Gastroesophageal sphincter (tissue), 3 donors: ENCODE results near the gene ST7.

Experiments used
- POLR2A ChIP-seq, 2 donors: fragments of 450-650 bp; IDR thresholded peaks; one replicate each; pipeline ENCODE4 v1.6.1; 2017; ENCODE audit warnings: antibody characterized with exemption in 2 of 2, mild to moderate bottlenecking in 2 of 2, moderate library complexity in 1 of 2
- TF ChIP-seq, protein P1 (sequence below), 4 experiments: fragments of 200-600 bp in 2 of 4; fragments of 450-650 bp in 2 of 4; sonication (generic) in 1 of 4; IDR thresholded peaks; one replicate each; pipeline ENCODE4 v1.5.1; 2017 to 2019; ENCODE audit warnings: antibody characterized with exemption in 4 of 4, mild to moderate bottlenecking in 2 of 4, moderate library complexity in 2 of 4

DNA sequence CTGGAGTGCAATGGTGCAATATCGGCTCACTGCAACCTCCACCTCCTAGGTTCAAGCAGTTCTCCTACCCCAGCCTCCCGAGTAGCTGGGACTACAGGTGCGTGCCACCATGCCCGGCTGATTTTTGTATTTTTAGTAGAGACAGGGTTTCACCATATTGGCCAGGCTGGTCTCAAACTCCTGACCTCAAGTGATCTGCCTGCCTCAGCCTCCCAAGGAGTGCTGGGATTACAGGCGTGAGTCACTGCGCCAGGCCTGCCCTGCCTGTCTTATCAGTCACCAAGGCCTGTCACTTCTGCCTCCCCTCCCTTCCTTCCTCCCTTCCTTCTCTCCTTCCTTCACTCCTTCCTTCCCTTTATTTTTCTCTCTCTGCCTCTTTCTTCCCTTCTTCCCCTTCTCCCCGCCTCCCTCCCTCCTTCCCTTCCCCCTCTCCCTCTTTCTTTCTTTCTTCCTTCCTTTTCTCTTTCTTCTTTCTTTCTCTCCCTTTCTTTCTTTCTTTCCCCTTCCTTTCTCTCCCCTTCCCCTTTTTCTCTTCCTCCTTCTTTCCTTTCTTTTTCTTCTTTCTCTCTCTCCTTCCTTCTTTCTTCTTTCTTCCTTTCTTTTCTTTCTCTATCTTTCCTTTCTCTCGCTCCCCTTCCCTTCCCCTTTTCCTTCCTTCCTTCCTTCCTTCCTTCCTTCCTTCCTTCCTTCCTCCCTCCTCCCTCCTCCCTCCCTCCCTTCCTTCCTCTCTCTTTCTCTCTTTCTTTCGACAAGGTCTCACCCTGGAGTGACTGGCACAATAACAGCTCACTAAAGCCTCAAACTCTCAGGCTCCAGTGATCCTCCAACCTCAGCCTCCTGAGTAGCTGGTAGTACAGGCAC lies 3.1 kb upstream of the ST7 start:
- TF ChIP-seq POLR2A (IDR thresholded peaks at IDR 0.05), result no peak
- TF ChIP-seq, protein P1, sequence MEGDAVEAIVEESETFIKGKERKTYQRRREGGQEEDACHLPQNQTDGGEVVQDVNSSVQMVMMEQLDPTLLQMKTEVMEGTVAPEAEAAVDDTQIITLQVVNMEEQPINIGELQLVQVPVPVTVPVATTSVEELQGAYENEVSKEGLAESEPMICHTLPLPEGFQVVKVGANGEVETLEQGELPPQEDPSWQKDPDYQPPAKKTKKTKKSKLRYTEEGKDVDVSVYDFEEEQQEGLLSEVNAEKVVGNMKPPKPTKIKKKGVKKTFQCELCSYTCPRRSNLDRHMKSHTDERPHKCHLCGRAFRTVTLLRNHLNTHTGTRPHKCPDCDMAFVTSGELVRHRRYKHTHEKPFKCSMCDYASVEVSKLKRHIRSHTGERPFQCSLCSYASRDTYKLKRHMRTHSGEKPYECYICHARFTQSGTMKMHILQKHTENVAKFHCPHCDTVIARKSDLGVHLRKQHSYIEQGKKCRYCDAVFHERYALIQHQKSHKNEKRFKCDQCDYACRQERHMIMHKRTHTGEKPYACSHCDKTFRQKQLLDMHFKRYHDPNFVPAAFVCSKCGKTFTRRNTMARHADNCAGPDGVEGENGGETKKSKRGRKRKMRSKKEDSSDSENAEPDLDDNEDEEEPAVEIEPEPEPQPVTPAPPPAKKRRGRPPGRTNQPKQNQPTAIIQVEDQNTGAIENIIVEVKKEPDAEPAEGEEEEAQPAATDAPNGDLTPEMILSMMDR (IDR thresholded peaks at IDR 0.05), result no peak
